PC-3 (cell line): Measurements from ENCODE around the gene MRPL46. TPM values are rescaled to one million over a fixed set of nuclear protein-coding genes. Genes with fewer than 3 reads are reported as not detected.

Source experiments
- ATAC-seq: fragments of 200-7000 bp; cut with Tn5 transposase; 2 replicates; pipeline ENCODE4 v1.9.1; 2020; ENCODE audit warnings: mild to moderate bottlenecking, moderate library complexity
- BruUV-seq: library from RNA; stranded (reverse); fragments of 400-500 nt; replicated peaks from 2 replicates; lab custom pipeline; 2021; lab: Mats Ljungman, UMichigan
- CTCF ChIA-PET: fragments of 300-600 bp; sonication (Branson Sonifier 250); formaldehyde crosslinking; loops from one replicate; lab custom pipeline; 2022; ENCODE audit warnings: antibody characterized with exemption; lab: Charles Lee
- POLR2A ChIA-PET: fragments of 300-600 bp; sonication (Branson Sonifier 250); formaldehyde crosslinking; loops from one replicate; lab custom pipeline; 2022; ENCODE audit warnings: antibody characterized with exemption; ENCODE audit not compliant: unreplicated experiment; lab: Charles Lee
- DNase-seq: peaks from one replicate; pipeline ENCODE4 v3.0.0-alpha.2; 2015
- H2AFZ ChIP-seq: fragments of 300-600 bp; sonication (generic); 2 replicates; pipeline ENCODE4 v1.6.0; 2016; ENCODE audit warnings: antibody characterized with exemption, low read length
- H3F3A ChIP-seq: fragments of 300-600 bp; sonication (generic); one replicate; pipeline ENCODE4 v1.6.0; 2017; ENCODE audit warnings: antibody characterized with exemption, low read length, control low read depth, mild to moderate bottlenecking; ENCODE audit not compliant: unreplicated experiment
- H3K27ac ChIP-seq: fragments of 300-600 bp; sonication (generic); 2 replicates; pipeline ENCODE4 v1.5.1; 2016; ENCODE audit warnings: mild to moderate bottlenecking, low read length
- H3K27me3 ChIP-seq: fragments of 300-600 bp; sonication (generic); 2 replicates; pipeline ENCODE4 v1.6.1; 2016; ENCODE audit warnings: low read length, mixed read lengths
- H3K36me3 ChIP-seq: fragments of 300-600 bp; sonication (generic); 2 replicates; pipeline ENCODE4 v1.6.1; 2016; ENCODE audit warnings: low read depth, mixed run types, low read length, mixed read lengths
- H3K4me1 ChIP-seq: fragments of 300-600 bp; sonication (generic); 2 replicates; pipeline ENCODE4 v1.5.1; 2016; ENCODE audit warnings: low read length; ENCODE audit not compliant: insufficient read depth
- H3K4me2 ChIP-seq: fragments of 300-600 bp; sonication (generic); 2 replicates; pipeline ENCODE4 v1.6.0; 2016; ENCODE audit warnings: low read length
- H3K4me3 ChIP-seq: fragments of 300-600 bp; sonication (generic); 2 replicates; pipeline ENCODE4 v1.5.1; 2016; ENCODE audit warnings: mild to moderate bottlenecking, low read length, mixed read lengths
- H3K79me2 ChIP-seq: fragments of 300-600 bp; sonication (generic); 2 replicates; pipeline ENCODE4 v1.6.1; 2017; ENCODE audit warnings: low read length, mixed read lengths
- H3K9ac ChIP-seq: fragments of 300-600 bp; sonication (generic); 2 replicates; pipeline ENCODE4 v1.6.0; 2016; ENCODE audit warnings: mild to moderate bottlenecking, low read length
- H3K9me2 ChIP-seq: fragments of 300-600 bp; sonication (generic); replicated peaks from 2 replicates; pipeline ENCODE4 v1.6.1; 2016; ENCODE audit warnings: mixed run types, low read length, mixed read lengths
- H3K9me3 ChIP-seq: fragments of 300-600 bp; sonication (generic); 2 replicates; pipeline ENCODE4 v1.6.1; 2016; ENCODE audit warnings: low read length, mixed read lengths
- H4K20me1 ChIP-seq: fragments of 300-600 bp; sonication (generic); 2 replicates; pipeline ENCODE4 v1.6.1; 2016; ENCODE audit warnings: low read length, mixed read lengths
- CTCF ChIP-seq: fragments of 300-600 bp; sonication (generic); conservative IDR thresholded peaks from 2 replicates; pipeline ENCODE4 v1.5.1; 2017; ENCODE audit warnings: antibody characterized with exemption, low read depth, mild to moderate bottlenecking, low read length
- EZH2 ChIP-seq: fragments of 300-600 bp; sonication (generic); IDR thresholded peaks from one replicate; pipeline ENCODE4 v1.6.1; 2017; ENCODE audit warnings: antibody characterized with exemption, mild to moderate bottlenecking, low read length; ENCODE audit not compliant: unreplicated experiment
- EZH2phosphoT487 ChIP-seq: fragments of 300-600 bp; sonication (generic); IDR thresholded peaks from 2 replicates; pipeline ENCODE4 v1.6.1; 2018; ENCODE audit warnings: mild to moderate bottlenecking, antibody characterized with exemption, low read length, borderline replicate concordance
- intact Hi-C: fragments of 100-400 bp; cut with micrococcal nuclease; formaldehyde crosslinking; loops from 2 replicates; pipeline ENCODE4 v1.9.0; 2023
- total RNA-seq: library from RNA; depleted of rRNA; stranded (reverse); fragments of >200 nt; gene quantifications from 2 replicates; pipeline ENCODE4 v1.2.3, GENCODE V29; 2014

Gene MRPL46
- total RNA-seq, 1 experiment from 2014 or later = 33.9 TPM

DNA sequence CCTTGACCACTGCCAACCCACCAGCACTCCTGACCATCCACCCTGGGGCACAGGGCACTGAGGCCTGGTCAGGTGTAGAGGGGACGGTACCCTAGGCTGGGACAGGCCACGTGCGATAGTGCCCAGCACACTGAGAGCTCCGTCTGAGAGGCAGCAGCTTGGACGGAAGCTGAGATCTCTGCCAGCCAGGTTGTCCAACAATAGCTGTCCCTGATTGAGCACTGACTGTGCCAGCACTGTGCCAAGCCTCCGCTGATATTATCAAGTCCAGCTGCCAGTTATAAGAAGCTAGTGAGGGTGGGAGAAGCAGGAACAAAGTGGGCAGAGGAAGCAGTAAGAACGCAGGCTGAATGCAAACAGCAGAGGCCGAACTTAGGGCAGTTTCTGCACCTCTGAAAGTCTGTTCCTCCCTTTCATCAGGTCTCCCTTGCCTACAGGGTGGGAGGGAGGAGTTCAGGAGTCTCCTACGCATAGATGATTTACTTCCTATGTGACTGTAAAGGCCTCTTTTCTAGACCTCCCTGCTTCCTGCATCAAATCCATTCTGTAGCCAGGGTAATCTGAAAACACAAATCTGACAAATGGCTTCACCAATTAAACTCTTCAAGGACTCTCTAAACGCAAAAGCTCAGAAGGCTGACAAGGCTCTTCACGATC is 30.0 kb upstream of the MRPL46 start:
- ChIA-PET POLR2A (no interaction called here), CTCF (no interaction called here)
- Histone ChIP-seq H3K79me2 (no peaks in the 10 kb centered on the region), H3K9me2 (no peaks in the 10 kb centered on the region), H3K4me3 (no peak overlapping the region), H2AFZ (no peak overlapping the region), H3K4me1 (no peaks in the 10 kb centered on the region), H4K20me1 (no peaks in the 10 kb centered on the region), H3K9me3 (no peaks in the 10 kb centered on the region), H3K4me2 (no peak overlapping the region), H3K9ac (no peak overlapping the region), H3K27ac (no peak overlapping the region), H3K36me3 (no peaks in the 10 kb centered on the region), H3K27me3 (no peaks in the 10 kb centered on the region), H3F3A (no peaks in the 10 kb centered on the region)
- intact Hi-C loops = no loop called here
- BruUV-seq = no TSS peak
- DNase-seq = no peak
- ATAC-seq = no peak
- TF ChIP-seq EZH2phosphoT487 = no peak
- TF ChIP-seq CTCF = no peak
- TF ChIP-seq EZH2 = no peak

GRCh38 chr15:88493844-88494243 is 26.7 kb upstream of the MRPL46 start:
- H3K4me1 ChIP-seq = no peaks in the 10 kb centered on the region
- ChIA-PET CTCF (no interaction called here), POLR2A (no interaction called here)
- no peak overlapping the region for H3K27ac ChIP-seq
- H3F3A ChIP-seq = no peaks in the 10 kb centered on the region
- no peak for ATAC-seq
- H3K27me3 ChIP-seq = no peaks in the 10 kb centered on the region
- no peak overlapping the region for H3K4me3 ChIP-seq
- TF ChIP-seq EZH2 = no peak
- no peak for TF ChIP-seq EZH2phosphoT487
- intact Hi-C loops = no loop called here
- no peaks in the 10 kb centered on the region for H3K36me3 ChIP-seq
- H3K9me3 ChIP-seq = no peaks in the 10 kb centered on the region
- no peaks in the 10 kb centered on the region for H4K20me1 ChIP-seq
- BruUV-seq = no TSS peak
- no peak overlapping the region for H2AFZ ChIP-seq
- DNase-seq = no peak
- no peak overlapping the region for H3K9ac ChIP-seq
- no peak overlapping the region for H3K4me2 ChIP-seq
- no peaks in the 10 kb centered on the region for H3K79me2 ChIP-seq
- no peaks in the 10 kb centered on the region for H3K9me2 ChIP-seq

DNA sequence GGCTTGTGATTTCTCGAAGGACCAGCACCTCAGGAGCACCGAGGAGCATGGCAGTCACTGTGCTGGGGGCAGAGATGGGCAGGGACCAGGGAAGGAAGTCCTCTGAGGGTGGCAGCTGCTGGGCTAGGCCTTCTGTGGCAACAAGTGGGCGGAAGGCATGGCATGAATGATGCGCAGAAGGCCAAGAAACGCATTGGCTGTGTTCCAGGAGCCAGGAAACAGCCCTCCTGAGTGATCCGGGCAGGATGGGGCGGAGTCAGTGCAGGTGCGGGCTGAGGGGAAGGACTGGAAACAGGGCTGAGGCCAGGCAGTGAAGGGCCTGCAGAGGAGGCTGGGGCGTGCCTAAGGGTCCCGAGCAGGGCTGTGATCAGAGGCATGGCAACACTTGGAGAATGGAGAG is 24.0 kb upstream of the MRPL46 start:
- no peak overlapping the region for H3K27ac ChIP-seq
- no peaks in the 10 kb centered on the region for H3K9me2 ChIP-seq
- BruUV-seq = no TSS peak
- H3K4me1 ChIP-seq = peaks cover 8% of the 10 kb centered on the region
- no peak overlapping the region for H3K4me3 ChIP-seq
- ChIA-PET POLR2A (no interaction called here), CTCF (no interaction called here)
- no peak overlapping the region for H3K4me2 ChIP-seq
- no peaks in the 10 kb centered on the region for H4K20me1 ChIP-seq
- intact Hi-C loops = no loop called here
- TF ChIP-seq EZH2 (no peak), EZH2phosphoT487 (no peak), CTCF (no peak)
- no peak overlapping the region for H3K9ac ChIP-seq
- H3K36me3 ChIP-seq = no peaks in the 10 kb centered on the region
- H3K9me3 ChIP-seq = no peaks in the 10 kb centered on the region
- no peaks in the 10 kb centered on the region for H3F3A ChIP-seq
- no peaks in the 10 kb centered on the region for H3K79me2 ChIP-seq
- no peak overlapping the region for H2AFZ ChIP-seq
- ATAC-seq (no peak), DNase-seq (no peak)
- H3K27me3 ChIP-seq = no peaks in the 10 kb centered on the region
